LNCAP (cell line): Measurements from ENCODE around the gene TMEM94.

Experiments used
- TF ChIP-seq, protein P1 (sequence below): fragments of 450-650 bp; IDR thresholded peaks from 2 replicates; pipeline ENCODE4 v1.5.1; 2017; ENCODE audit warnings: mild to moderate bottlenecking

Gene TMEM94

GRCh38 chr17:75542229-75542628 is 85.8 kb downstream of the TMEM94 start:
- TF ChIP-seq, protein P1, sequence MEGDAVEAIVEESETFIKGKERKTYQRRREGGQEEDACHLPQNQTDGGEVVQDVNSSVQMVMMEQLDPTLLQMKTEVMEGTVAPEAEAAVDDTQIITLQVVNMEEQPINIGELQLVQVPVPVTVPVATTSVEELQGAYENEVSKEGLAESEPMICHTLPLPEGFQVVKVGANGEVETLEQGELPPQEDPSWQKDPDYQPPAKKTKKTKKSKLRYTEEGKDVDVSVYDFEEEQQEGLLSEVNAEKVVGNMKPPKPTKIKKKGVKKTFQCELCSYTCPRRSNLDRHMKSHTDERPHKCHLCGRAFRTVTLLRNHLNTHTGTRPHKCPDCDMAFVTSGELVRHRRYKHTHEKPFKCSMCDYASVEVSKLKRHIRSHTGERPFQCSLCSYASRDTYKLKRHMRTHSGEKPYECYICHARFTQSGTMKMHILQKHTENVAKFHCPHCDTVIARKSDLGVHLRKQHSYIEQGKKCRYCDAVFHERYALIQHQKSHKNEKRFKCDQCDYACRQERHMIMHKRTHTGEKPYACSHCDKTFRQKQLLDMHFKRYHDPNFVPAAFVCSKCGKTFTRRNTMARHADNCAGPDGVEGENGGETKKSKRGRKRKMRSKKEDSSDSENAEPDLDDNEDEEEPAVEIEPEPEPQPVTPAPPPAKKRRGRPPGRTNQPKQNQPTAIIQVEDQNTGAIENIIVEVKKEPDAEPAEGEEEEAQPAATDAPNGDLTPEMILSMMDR, result no peak

GRCh38 chr17:75542728-75543336 is 86.4 kb downstream of the TMEM94 start:
- TF ChIP-seq, protein P1, result no peak

GRCh38 chr17:75544250-75544649 is 87.8 kb downstream of the TMEM94 start:
- TF ChIP-seq, protein P1, result no peak

DNA sequence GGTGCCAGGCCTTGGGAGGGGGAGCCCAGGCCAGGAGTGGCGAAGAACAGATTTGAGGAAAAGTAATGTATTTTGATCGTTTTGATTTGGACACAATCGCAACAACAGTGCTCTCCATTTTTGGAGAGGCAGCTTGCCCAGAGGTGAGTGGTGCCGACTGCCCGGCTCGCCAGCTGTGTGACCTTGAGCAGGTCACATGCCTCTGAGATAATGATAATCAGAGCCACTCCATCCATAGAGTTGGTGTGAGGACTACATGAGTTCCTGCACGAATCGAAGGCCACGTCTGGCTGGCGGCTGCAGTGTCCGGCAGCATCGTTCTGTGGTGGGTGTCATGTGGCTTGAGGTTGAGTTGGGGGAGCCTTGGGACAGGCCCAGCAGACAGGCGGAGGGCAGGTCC is 89.7 kb downstream of the TMEM94 start:
- TF ChIP-seq, protein P1, result no peak

DNA sequence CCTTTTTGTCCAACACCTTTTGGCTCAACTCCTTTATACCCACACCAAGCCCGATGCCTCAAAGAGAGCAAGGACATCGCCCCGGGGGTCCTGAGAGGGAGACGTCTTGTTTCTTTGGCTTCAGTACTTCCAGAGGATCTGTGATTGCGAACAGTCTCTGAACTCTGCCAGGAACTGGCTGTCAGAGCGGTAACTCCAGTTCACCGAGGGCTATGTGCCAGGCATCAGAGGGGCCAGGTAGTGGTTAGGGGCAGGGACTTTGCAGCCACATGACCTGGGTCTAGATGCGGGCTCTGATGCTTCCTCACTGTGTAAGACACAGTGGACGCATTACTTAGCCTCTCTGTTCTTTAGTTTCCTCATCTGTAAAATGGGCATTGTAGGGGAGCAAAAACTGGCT is 90.7 kb downstream of the TMEM94 start:
- TF ChIP-seq, protein P1, result no peak

- TF ChIP-seq, protein P1, result no peak
Observed at GRCh38 chr17:75548813-75549212, 92.4 kb downstream of the TMEM94 start.
